Renal cortex interstitium (tissue), 11 donors: Measurements from ENCODE around the gene HBS1L. TPM values are rescaled to one million over a fixed set of nuclear protein-coding genes. Genes with fewer than 3 reads are reported as not detected.

Source experiments
- DNase-seq, 11 donors: peaks; one replicate each; pipeline ENCODE4 v3.0.0-alpha.2; 2013; ENCODE audit warnings: low read depth in 9 of 11, low spot score in 4 of 11; ENCODE audit errors: extremely low read depth in 1 of 11
- polyA plus RNA-seq, 3 donors: library from polyadenylated mRNA; unstranded; fragments of 120-200 nt; gene quantifications; one replicate each; pipeline ENCODE4 v1.2.1, GENCODE V29; 2013; ENCODE audit not compliant: insufficient read length in 3 of 3

HBS1L gene
- polyA plus RNA-seq, 3 donors = 75.5 to 78.1 (median 77.0) TPM

GRCh38 chr6:135014353-135014832, 40.2 kb downstream of the HBS1L start:
- no peak for DNase-seq

- DNase-seq = no peak
Observed at GRCh38 chr6:135013211-135013610, 41.4 kb downstream of the HBS1L start.

- DNase-seq = no peak
Observed at GRCh38 chr6:135012764-135013163, 41.9 kb downstream of the HBS1L start.

GRCh38 chr6:135012349-135012748, 42.3 kb downstream of the HBS1L start:
- DNase-seq = no peak

GRCh38 chr6:135008941-135009290, 45.7 kb downstream of the HBS1L start:
- DNase-seq = no peak

GRCh38 chr6:135008072-135008940, 46.3 kb downstream of the HBS1L start:
- DNase-seq = no peak

GRCh38 chr6:135006386-135006914, 48.2 kb downstream of the HBS1L start:
- DNase-seq = no peak

- DNase-seq = no peak
Observed at GRCh38 chr6:135004399-135004798, 50.2 kb downstream of the HBS1L start.

- no peak for DNase-seq
Observed at GRCh38 chr6:135002974-135003703, 51.5 kb downstream of the HBS1L start.

- DNase-seq = peak in 1 of 11 donors; percentile 5
Observed at GRCh38 chr6:135002229-135002844, 52.3 kb downstream of the HBS1L start.

- DNase-seq = no peak
Observed at GRCh38 chr6:134999107-134999506, 55.5 kb downstream of the HBS1L start.

- no peak for DNase-seq
Observed at GRCh38 chr6:134997133-134997995, 57.3 kb downstream of the HBS1L start.

- no peak for DNase-seq
Observed at GRCh38 chr6:134995536-134995935, 59.1 kb downstream of the HBS1L start.

GRCh38 chr6:134994431-134994830, 60.2 kb downstream of the HBS1L start:
- no peak for DNase-seq

GRCh38 chr6:134992155-134992554, 62.5 kb downstream of the HBS1L start:
- DNase-seq = no peak

- no peak for DNase-seq
Observed at GRCh38 chr6:134990262-134990661, 64.4 kb downstream of the HBS1L start.

- no peak for DNase-seq
Observed at GRCh38 chr6:134984821-134985220, 69.8 kb downstream of the HBS1L start.

GRCh38 chr6:134983823-134984222, 70.8 kb downstream of the HBS1L start:
- no peak for DNase-seq

GRCh38 chr6:134982161-134982560, 72.5 kb downstream of the HBS1L start:
- no peak for DNase-seq
